Activated naive CD4-positive, alpha-beta T cell treated with Interleukin-2 at 50 U/mL for 16 hours (primary cell): ENCODE data around the gene BBX.

ENCODE experiments used
- DNase-seq: peaks from one replicate; pipeline ENCODE4 v3.0.0-alpha.2; 2020

BBX gene

DNA sequence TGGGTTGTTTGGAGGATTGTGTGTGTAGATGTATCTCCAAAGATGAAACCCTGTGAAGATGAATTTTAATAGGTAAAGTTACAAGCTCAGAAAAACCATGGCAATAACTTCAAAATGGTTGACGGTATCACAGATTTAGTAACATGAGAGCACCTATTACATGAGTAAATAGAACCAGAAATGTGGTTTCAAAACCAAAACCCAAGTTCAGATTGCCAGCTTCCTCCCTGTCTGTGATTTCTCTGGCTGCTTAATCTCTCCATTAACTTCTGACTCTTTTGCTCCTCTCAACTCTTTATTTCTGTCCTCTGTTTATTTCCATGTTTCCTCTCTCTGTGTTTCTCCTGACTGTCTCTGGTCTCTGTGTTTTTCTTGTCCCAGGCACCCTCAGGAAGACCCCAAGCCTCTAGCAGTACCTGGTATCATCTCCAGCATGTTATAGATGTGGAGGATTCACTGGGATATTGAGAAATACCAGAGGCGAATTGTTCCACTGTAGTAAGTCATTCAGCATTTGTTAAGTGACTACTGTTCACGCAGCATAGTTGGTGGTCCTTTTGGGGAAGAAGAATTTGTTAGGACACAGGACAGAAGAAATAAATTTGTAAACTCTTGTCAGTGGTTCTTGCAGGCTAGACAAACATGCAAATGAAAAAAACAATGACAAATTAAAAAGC, 138.8 kb downstream of the BBX start:
- no peak for DNase-seq

DNA sequence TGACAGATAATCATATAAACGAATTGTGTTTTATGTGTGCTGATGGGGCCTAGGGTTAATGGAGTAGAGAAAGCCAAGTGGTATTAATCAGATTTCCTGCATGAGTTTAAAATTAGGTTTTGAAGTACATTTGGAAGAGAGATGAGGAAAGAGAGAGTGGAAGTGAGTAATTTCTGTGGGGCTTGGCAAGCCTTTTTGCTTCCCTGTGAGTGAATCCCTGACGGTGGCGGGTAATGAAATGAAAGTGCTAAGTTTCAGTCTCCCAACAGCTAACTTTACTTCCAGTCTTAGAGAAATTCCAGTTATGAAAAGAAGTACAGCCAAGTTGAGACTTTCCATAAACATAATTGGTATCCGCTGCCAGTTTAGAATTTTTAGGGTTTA, 139.4 kb downstream of the BBX start:
- no peak for DNase-seq

DNA sequence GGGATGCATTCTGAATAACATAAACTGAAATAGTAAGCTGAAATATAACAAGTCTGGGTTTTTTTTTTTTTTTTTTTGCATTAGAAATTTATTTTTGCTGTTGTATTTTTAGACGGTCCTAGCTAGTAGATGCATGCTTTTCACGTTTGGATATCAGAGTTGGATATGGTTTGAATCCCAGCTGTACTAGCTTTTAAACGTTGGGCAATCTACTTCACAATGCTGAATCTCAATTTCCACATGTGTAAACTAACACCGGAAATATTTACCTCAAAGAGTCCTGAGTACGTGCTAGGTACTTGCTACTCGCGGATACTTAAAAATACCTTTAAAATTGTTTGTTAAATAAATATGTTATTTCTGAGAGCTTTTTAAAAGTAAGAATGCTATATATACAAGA, 139.8 kb downstream of the BBX start:
- DNase-seq, result no peak

DNA sequence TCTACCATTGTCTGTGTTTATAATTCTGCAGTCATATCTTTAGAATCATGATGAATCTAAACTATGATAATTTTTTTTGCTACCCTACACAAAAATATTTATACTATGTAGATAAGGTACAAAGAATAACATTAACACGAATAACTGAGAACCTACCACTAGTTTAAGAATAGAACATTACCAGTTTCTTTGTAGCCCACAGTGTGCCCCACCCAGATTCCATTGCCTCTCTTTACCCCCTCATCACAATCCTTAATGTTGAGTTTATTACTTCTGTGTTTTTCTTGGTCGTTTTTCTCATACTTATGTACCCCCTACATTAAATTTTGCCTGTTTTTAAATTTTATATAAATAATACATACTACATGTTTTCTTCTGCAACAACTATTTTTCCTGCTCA, 140.5 kb downstream of the BBX start:
- DNase-seq, result no peak

DNA sequence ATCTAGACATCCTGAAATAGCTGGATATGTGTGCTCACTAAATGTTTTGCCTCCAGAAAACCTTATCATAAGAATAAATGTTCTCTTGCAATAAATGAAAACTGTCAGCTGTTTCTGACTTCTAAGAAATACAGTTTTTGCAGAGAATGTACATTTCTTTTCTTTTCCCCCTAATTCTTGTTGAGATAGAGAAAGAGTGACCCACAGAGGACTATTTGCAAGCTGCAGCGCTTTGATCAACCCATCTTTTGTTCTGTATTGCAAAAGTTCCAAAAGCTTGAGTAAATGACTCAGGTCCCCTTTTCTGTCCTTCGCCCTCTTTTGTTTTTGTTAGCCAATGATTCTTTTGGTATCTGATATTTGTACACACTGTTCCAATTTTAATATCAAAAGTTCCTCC, 141.9 kb downstream of the BBX start:
- DNase-seq, result no peak

DNA sequence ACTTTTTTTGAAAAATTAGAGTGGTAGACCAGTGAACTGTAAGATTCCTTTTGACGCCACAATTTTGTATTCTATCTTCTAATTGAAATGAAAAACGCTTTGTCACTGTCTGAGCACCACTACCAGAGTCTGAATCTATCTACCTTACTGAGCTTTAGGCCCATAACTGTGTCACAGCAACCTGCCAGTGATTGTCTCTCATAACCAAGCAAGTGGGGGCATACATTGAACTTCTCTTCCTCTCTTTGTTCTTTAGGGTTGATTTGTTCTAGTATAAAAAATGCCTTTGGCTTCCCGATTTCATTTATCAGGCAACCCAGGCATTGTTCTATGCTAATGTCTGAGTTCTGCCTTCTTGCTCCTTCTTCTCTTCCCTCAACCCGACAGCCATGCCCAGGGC, 142.6 kb downstream of the BBX start:
- DNase-seq, result no peak

DNA sequence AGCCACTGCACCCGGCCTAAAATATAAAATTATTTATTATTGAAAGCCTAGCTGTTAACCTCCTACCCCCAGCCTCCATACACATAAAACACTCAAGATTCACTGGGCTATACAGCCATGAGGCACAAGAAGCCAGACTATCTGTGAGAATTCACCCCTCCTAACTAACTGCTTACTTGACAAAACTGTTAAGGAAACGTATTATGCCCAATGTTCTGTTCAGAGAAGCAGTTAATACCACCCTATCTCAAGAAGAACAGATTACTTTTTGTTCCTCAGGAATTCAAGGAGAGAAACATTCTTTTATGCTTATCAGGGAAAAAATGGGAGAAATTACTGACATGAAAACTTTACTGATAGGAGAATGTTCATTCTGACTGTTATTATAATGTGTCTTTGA, 144.1 kb downstream of the BBX start:
- no peak for DNase-seq

DNA sequence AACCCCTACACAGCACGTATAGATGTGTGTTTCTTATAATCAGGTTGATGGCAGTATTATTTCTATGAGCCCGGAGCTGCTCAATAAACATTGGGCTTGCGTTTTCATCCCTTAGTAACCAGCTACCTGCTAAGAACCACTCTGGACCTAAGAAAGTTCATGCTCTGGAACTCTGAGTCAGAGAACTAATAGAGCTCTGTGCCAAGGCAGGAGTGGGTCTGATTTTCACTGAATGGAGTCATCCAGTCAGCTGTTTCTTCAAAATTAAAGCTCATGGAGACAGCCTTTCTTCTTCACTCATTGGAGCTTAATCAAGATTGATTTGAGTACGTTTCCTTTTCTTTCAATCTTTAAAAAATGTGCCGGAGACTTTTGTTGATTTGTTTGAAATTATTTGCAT, 145.7 kb downstream of the BBX start:
- DNase-seq, result no peak

DNA sequence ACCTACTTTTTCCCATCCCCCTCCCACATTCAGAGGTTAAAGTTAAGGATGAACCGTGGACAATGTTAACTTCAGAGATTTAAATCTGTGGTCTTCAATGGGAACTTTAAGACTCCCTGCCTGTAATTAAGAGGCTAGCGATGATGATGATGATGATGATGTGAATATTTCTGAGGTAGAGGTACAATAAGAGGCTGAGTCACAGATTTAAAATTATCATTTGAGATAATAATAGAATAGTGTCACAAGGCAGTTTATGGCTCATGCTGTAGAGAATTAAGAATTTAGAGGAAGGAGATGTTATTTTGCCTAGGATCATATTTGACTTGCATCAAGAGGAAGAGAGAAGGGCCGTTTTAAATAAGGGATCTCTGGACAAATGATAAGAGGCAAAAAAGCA, 146.2 kb downstream of the BBX start:
- DNase-seq, result no peak

DNA sequence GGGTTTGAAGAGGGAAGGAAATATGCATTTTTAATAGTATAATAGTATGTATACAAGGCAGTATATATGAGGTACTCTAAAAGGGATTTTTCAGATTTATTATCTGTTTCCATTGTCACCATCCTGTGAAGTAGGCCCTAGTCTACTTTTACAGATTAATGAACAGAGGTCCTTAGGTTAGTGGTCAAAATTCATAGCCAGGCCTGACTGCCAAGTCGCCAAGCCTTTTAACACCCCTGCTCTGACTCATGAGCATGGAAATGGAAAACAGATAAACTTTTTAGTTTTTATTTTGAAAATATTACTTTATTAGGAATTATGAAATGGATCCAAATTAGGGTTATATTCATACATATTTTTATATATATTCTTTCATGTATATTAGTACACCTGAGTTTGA, 146.9 kb downstream of the BBX start:
- DNase-seq, result no peak

DNA sequence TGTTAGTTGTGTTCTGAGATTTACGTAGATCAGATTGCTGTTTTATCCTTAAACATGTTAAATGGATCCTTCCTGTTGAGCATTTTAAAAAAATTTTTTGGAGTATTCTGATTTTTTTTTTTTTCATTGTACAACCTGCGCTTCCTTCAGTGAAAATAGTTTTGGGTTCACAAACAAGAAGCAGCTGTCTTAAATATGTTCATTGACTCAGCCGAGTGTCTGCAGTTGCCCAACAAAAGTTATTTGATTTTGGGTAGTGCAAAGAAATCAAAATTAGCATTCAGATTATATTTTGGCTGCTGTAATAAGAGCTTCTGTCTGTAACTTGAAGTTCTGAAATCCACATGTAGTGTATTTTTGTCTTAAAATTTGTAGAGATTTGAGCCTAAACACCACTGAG, 148.2 kb downstream of the BBX start:
- no peak for DNase-seq

DNA sequence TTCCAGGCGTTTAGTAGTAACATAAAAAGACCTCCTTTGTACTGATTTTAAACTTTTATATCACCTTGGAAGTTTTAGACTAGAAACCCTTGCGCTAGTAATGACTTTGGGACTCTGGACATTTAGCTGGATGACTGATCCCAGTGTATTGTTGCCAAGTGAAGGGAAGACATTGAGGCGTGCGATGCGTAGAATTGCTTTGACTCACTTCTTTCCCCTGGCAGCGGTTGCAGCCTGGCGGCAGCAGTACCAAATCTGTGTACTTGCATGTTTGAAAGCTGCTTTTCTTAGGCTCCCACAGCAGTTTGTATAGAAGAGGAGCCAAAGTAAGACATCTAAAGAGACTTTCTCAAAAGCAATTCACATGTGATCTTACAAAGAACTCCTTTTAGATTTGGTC, 151.6 kb downstream of the BBX start:
- no peak for DNase-seq

DNA sequence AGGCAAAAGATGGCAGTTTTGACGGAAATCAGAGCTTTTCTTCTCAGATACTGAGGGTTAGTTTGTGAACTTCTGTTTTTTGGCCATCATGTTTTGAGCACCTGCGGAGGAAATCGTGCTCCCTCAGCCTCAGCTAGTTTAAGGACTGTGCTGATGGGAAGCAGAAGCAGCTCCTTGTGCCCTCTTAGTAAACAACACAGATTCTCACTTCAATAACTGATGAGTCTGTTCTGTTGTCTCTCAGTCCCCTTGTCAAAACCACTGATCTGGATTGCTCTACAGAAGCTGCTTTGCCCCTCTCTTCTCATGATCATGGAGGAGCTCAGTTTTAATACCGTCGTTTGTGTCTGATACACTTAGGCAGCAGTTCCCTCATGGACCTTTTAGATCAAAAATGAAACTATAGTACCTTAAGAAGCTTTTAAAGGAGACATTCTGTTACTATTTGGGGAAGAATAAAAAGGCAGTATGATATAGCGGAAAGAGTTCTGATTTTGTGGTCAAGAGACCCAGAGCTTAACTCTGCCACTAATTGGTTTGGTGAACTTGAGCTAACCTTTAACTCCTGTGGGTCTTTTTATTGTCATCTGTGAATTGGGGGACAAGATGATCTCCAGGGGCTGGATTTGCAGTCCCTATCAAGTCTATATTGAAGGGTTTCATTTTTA, 152.6 kb downstream of the BBX start:
- DNase-seq, result no peak

DNA sequence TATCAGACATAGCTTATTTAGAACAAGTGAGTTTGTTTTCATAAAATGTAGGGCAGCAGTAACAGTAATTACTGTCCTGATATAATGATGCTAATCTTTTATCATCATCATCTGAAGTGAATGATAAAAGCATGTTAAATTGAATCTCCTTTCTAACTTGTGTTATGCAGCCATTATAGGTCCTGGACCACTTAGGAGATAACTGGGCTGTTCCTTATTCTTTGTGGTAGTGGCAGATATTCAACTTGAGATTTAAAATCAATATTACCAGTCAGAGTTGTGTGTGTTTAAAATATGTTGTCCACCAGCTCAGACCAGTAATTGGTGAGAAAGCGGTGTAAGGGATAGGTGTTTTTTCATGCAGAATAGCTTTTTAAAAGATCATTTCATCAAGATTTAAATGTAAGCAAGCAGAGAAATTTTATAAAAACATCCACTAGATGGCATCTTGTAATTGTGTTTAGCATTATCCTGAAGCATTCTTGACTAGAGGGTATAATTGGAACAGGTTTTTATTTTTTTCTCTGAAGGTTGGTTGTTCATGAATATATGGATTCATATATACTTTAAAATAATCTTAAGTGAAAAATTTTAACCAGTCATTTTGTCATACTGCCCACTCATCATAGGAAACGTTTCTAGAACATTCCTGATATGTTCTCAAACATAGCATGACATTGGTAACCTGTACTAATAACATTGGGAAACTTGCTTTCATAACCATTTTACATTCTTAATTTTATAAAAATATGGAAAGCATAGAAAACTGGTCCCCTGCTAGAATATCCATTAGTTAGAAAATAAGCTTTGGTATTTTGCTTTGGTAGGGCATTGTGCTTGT, 153.9 kb downstream of the BBX start:
- no peak for DNase-seq

DNA sequence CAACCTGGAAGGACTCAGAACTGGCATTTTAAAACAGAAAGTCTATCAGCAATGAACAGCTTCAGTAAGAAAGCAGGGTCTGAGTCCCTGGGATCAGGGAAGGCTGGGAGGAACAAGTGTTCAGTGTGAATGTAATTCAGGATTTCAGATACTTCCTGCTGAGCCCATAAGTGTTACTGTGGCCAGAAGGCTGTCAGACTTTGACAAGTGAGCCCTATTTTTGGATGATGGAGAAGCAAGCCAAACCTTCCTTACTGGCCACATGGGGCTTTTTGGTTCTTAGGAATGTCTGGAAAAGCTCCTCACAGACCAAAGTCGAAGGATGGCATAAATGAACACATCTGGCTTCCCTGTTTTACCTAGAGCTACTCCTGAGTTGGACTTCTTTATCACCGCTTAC, 157.2 kb downstream of the BBX start:
- DNase-seq, result no peak

DNA sequence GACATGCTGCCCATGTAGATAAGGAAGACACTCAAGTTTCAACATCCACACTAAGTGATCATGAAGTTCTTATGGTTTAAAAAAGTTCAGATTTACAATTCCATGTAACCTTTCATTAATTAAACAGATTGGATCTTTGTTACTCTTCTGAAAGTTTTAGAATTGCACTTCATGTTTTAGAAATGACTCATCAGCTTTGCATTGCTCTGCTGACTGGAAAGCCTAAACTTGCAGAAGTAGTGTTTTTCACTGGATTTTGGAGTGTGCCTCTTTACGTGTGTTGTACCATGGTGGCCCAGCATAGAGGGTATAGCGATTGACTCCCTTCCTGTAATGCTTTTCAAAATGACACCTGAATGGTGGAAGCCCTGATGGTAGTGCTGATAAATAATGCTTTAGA, 157.9 kb downstream of the BBX start:
- DNase-seq, result no peak

DNA sequence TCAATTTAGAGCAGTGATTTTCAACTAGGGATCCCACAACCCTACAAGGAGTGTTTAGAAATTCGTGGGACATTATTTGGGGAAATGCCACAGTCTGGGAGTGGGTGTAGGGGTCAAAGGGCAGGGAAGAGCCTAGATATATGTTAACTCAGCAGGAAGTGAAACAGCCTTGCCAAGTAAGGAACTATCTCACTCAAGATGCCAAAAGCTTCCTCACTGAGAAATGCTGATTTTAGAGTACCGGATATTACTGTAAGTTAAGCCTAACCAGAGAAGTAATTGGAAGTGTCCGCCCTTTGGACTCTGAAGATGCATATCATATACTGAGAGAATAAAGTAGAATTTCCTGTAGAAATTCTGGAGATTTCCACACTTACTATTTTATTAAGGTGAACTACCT, 158.6 kb downstream of the BBX start:
- DNase-seq, result no peak

DNA sequence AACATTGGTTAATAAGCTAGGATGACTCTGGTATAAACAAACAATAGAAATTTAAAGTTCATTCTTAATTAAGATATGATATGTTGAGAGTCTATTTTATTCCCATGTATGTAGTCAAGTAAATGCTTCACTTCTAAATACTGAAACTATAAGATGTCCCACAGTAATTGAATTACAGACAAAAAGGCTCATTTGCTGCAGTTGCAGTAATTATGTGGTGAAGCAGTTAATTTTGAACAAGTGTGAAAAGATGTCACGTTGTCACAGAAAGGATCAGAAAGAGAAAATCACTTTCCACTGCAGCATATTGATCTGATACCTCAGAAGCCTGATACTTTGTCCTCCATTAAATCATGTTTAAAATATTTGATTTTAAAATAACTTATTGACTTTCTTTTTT, 159.8 kb downstream of the BBX start:
- no peak for DNase-seq

DNA sequence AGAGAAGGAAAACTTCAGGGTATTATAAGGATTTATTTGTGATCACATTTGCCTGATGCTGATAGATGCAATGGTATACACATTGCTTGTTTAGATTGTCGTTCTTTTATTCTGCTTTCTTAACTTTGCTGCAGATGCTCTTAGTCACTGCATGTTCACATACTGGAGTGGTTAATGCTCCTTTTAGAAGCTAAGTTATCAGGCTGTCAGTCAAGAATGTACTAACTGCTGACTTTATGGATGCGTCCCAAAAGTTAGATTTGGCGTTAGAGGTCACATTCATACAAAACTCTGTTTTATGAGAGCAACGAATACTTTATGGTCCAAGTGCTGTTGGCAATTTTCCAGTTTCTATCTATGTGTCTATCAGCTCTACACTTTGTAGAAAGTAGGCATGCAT, 160.7 kb downstream of the BBX start:
- DNase-seq, result no peak

DNA sequence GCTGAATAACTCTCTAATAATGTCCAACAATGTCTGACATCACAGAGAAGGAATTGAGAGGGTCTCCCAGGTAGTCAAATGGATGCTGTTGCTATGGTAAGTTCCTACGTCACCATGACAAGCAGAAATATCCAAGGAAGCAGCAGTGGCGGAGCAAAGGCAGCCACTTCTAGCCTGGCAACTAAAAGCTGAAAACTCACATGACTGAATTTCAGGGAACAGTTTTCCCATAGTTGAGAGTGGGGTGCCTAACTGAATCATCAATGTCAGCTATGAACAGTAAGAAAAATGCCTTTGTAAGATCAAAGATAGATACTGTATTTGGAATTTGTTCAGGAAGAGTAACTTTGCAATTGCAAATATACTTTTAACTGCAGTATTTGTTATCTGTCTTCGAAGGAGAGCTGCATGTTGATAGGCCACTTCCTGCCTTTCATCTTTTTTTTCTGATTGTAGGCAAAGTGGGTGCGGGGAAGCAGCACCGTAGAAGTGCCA, 161.7 kb downstream of the BBX start:
- DNase-seq, result no peak

DNA sequence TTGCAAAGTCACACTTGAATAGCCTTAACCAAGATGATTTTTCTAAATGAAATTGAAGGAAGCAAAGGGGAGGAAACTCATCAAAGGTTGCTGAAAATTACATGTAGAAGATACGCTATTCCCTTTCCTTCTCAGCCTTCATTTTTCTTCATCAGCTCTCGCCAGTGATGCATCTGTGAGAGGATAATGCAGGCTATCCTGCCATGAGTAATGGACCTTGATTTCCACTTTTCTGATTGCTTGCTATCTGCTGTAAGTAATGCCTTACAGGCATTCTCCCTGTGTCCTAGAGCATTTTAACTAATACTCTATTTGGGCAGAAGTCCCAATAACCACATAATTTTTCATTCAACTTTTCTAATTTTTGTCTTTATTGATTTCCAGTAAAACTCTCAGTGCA, 162.6 kb downstream of the BBX start:
- no peak for DNase-seq

DNA sequence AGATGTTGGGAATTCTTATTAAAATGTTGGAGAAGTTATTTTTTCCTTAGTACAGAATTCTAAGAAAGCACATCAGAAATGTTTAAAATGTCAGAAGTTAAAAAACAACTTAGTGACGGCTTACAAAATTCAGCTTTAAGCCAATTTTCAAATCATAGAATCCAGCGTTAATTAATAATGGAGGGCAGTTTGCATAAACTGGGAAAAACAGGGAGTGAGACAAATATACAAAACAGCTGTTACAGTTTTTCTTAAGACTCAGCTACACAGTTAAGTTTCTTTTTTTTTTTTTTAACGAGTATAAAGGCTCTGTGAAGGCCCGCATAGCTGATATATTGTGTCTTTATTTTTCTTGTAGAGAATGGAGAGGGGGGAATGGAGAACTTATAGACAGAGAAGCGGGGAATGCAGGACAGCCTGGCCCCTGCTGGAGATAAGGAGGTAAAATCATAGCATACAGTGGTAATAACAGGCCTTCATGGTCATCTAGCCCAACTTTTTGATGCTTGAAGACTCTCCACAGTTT, 164.4 kb downstream of the BBX start:
- no peak for DNase-seq

DNA sequence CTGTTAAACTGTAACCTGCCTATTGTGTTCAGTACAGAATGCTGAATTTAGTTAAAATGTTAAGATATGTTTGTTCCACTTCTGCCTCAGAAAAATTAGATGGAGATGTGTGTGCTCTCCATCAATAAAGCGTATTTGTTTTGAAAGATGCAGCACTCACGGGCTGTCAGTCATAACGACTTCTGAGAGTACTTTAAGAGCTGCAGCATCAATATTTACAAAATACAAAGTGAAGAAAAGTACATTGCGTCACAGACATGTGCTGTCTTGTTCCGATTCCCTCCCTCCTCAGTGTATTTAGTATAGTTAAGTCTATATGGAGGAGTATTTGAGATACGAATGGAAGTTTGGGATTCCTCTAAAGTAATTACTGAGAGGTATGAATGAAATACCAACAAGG, 166.6 kb downstream of the BBX start:
- DNase-seq, result no peak
